CD4-positive, alpha-beta T cell (primary cell): Measurements from ENCODE around the gene PTX3. TPM values are rescaled to one million over a fixed set of nuclear protein-coding genes. Genes with fewer than 3 reads are reported as not detected.

ENCODE experiments used
- ATAC-seq: fragments of 200-7000 bp; cut with Tn5 transposase; one replicate; pipeline ENCODE4 v1.10.0; 2022; ENCODE audit warnings: mild to moderate bottlenecking; ENCODE audit not compliant: poor library complexity
- CTCF ChIA-PET: fragments of 350-600 bp; sonication (Branson Sonifier 250); formaldehyde crosslinking; loops from one replicate; lab custom pipeline; 2021; ENCODE audit warnings: antibody characterized with exemption, inconsistent platforms; lab: Charles Lee
- POLR2A ChIA-PET: fragments of 350-600 bp; sonication (Branson Sonifier 250); formaldehyde crosslinking; loops from one replicate; lab custom pipeline; 2021; ENCODE audit warnings: antibody characterized with exemption, inconsistent platforms; lab: Charles Lee
- DNase-seq, 14 experiments: peaks; one replicate each; pipeline ENCODE4 v3.0.0-alpha.2; 2013 to 2020; ENCODE audit warnings: mixed read lengths in 2 of 14
- H3K27ac ChIP-seq, 2 donors: one replicate each; pipeline versions ENCODE4 v1.5.1 to v1.7.0; 2013; ENCODE audit warnings: low read length in 2 of 2, low read depth in 1 of 2, mild to moderate bottlenecking in 1 of 2
- H3K27me3 ChIP-seq, 2 experiments: 1 replicate in 1 of 2; 2 replicates in 1 of 2; pipeline versions ENCODE4 v1.6.1 to v1.7.0; 2013; ENCODE audit warnings: low read length in 2 of 2, control low read depth in 1 of 2, mild to moderate bottlenecking in 1 of 2, moderate library complexity in 1 of 2; ENCODE audit not compliant: insufficient read depth in 2 of 2, control insufficient read depth in 1 of 2
- H3K36me3 ChIP-seq: one replicate; pipeline ENCODE4 v1.6.1; 2013; ENCODE audit warnings: low read length, control low read depth; ENCODE audit not compliant: insufficient read depth
- H3K4me1 ChIP-seq: one replicate; pipeline ENCODE4 v1.6.1; 2013; ENCODE audit warnings: low read length, control low read depth; ENCODE audit not compliant: insufficient read depth
- H3K4me3 ChIP-seq: one replicate; pipeline ENCODE4 v1.5.1; 2013; ENCODE audit warnings: mild to moderate bottlenecking, low read length, moderate library complexity
- H3K9me3 ChIP-seq, 2 experiments: 1 replicate in 1 of 2; 2 replicates in 1 of 2; pipeline versions ENCODE4 v1.6.1 to v1.7.0; 2013; ENCODE audit warnings: low read length in 2 of 2, mild to moderate bottlenecking in 2 of 2, control low read depth in 1 of 2, moderate library complexity in 1 of 2; ENCODE audit not compliant: control insufficient read depth in 1 of 2, insufficient read depth in 1 of 2
- H3K27ac Mint-ChIP-seq: one replicate; pipeline ENCODE4 v1.8.0; 2020; ENCODE audit warnings: mixed read lengths
- H3K27me3 Mint-ChIP-seq: one replicate; pipeline ENCODE4 v1.8.0; 2021; ENCODE audit warnings: mixed read lengths
- H3K36me3 Mint-ChIP-seq: one replicate; pipeline ENCODE4 v1.8.0; 2021; ENCODE audit warnings: low read depth, mixed read lengths
- H3K4me1 Mint-ChIP-seq: one replicate; pipeline ENCODE4 v1.8.0; 2021; ENCODE audit warnings: low read depth, mixed read lengths
- H3K4me3 Mint-ChIP-seq: one replicate; pipeline ENCODE4 v1.8.0; 2020; ENCODE audit warnings: mild to moderate bottlenecking, mixed read lengths
- H3K9me3 Mint-ChIP-seq: one replicate; pipeline ENCODE4 v1.8.0; 2020; ENCODE audit warnings: mixed read lengths
- CTCF ChIP-seq: fragments of 200-600 bp; IDR thresholded peaks from one replicate; pipeline ENCODE4 v1.8.0; 2022; ENCODE audit warnings: antibody characterized with exemption, mild to moderate bottlenecking
- intact Hi-C, 2 experiments: fragments of 100-400 bp; cut with DNase I in 1 of 2; cut with micrococcal nuclease in 1 of 2; formaldehyde crosslinking; loops; one replicate each; pipeline versions ENCODE4 v1.15.1 to v1.9.0; 2023 to 2025; cut with DNase I, micrococcal nuclease
- total RNA-seq, 174 experiments: library from RNA in 2 of 174; stranded (reverse) in 2 of 174; gene quantifications; one replicate each; pipeline ENCODE4 v1.2.3 and lab custom pipeline; 2021 to 2026

PTX3 gene
- total RNA-seq, 2 experiments from 2014 or later, result 0.16 to 0.34 TPM

GRCh38 chr3:157408499-157409149 lies 28.0 kb upstream of the PTX3 start:
- ChIA-PET POLR2A (no interaction called here), CTCF (no interaction called here)
- Histone ChIP-seq H3K4me3 (no peak overlapping the region), H3K4me1 (no peaks in the 10 kb centered on the region), H3K9me3 (no peaks in the 10 kb centered on the region), H3K27ac (no peak overlapping the region), H3K36me3 (no peaks in the 10 kb centered on the region), H3K27me3 (no peaks in the 10 kb centered on the region)
- no peak overlapping the region for H3K4me3 Mint-ChIP-seq
- H3K9me3 Mint-ChIP-seq, result no peaks in the 10 kb centered on the region
- TF ChIP-seq CTCF, result no peak
- H3K36me3 Mint-ChIP-seq, result no peaks in the 10 kb centered on the region
- no peak overlapping the region for H3K27ac Mint-ChIP-seq
- DNase-seq, result no peak
- no peak for ATAC-seq
- intact Hi-C loops, result no loop called here
- H3K4me1 Mint-ChIP-seq, result no peaks in the 10 kb centered on the region
- H3K27me3 Mint-ChIP-seq, result no peaks in the 10 kb centered on the region

- Histone ChIP-seq H3K27me3 (no peaks in the 10 kb centered on the region), H3K4me1 (no peaks in the 10 kb centered on the region), H3K4me3 (no peak overlapping the region), H3K27ac (no peak overlapping the region), H3K9me3 (no peaks in the 10 kb centered on the region), H3K36me3 (no peaks in the 10 kb centered on the region)
- POLR2A ChIA-PET, result no interaction called here
- TF ChIP-seq CTCF, result no peak
- no peaks in the 10 kb centered on the region for H3K36me3 Mint-ChIP-seq
- H3K9me3 Mint-ChIP-seq, result no peaks in the 10 kb centered on the region
- no peak for ATAC-seq
- H3K4me1 Mint-ChIP-seq, result no peaks in the 10 kb centered on the region
- CTCF ChIA-PET, result no interaction called here
- intact Hi-C loops, result no loop called here
- H3K27ac Mint-ChIP-seq, result no peak overlapping the region
- DNase-seq, result no peak
- H3K4me3 Mint-ChIP-seq, result no peak overlapping the region
- H3K27me3 Mint-ChIP-seq, result no peaks in the 10 kb centered on the region
Measured at GRCh38 chr3:157409516-157409915, 27.1 kb upstream of the PTX3 start.

GRCh38 chr3:157410945-157411344 lies 25.7 kb upstream of the PTX3 start:
- Mint-ChIP-seq H3K27ac (no peak overlapping the region), H3K27me3 (no peaks in the 10 kb centered on the region), H3K9me3 (no peaks in the 10 kb centered on the region), H3K36me3 (no peaks in the 10 kb centered on the region), H3K4me1 (no peaks in the 10 kb centered on the region), H3K4me3 (no peak overlapping the region)
- H3K27me3 ChIP-seq, result no peaks in the 10 kb centered on the region
- ChIA-PET POLR2A (no interaction called here), CTCF (no interaction called here)
- no peaks in the 10 kb centered on the region for H3K9me3 ChIP-seq
- no peak for ATAC-seq
- H3K36me3 ChIP-seq, result no peaks in the 10 kb centered on the region
- no peaks in the 10 kb centered on the region for H3K4me1 ChIP-seq
- intact Hi-C loops, result no loop called here
- TF ChIP-seq CTCF, result no peak
- no peak for DNase-seq
- no peak overlapping the region for H3K4me3 ChIP-seq
- H3K27ac ChIP-seq, result no peak overlapping the region
